ENCODE results near the gene CAMK2A. TPM values are rescaled to one million over a fixed set of nuclear protein-coding genes. Genes with fewer than 3 reads are reported as not detected.

CAMK2A gene
- total RNA-seq, 2 donors from 2014 or later, result 0.50 to 1.0 TPM

DNA sequence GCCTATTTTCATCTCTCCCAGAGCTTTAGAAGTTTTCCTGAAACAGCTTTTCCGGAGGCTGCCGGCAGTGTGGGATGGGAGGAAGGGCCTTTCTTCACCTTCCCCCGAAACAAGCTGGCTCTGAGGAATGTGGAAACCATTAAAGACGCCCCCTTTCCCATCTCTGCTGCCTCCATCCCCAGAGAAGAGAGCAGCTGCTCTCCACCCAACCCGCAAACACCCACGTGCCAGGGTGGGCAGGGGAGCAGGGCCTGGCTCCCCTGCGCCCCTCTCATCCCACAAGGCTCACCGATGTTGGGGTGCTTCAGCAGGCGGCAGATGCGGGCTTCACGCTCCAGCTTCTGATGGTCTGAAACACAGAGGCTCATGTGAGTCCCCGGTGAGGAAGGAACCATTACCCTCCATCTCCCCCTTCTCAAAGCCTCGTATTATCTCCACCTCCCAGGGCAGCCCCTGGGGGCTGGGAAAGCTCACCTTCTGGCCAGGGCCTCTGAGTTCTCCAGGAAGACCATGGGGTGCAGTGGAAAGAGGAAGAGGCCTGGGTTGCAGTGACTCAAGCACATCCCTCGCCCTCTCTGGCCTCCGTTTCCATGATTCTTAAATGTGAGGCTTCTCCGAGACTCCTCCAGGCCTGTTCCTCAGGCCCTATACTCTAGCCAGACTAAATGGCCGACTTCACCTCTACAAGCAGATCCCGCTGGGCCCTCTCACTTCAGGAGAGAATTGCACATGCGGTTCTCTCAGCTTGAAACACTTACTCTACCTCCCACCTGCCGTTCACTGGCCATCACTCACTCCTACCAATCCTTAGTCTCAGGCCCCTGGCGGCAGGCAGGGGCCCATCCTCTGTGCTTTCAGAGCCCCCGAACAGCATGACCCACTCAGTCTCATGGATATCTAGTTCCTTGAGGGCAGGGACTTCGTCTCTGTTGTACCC lies 24.6 kb downstream of the CAMK2A start:
- TF ChIP-seq POLR2A (IDR thresholded peaks at IDR 0.05) (no peak), POLR2AphosphoS5 (IDR thresholded peaks at IDR 0.05) (no peak)
- TF ChIP-seq, protein P1, sequence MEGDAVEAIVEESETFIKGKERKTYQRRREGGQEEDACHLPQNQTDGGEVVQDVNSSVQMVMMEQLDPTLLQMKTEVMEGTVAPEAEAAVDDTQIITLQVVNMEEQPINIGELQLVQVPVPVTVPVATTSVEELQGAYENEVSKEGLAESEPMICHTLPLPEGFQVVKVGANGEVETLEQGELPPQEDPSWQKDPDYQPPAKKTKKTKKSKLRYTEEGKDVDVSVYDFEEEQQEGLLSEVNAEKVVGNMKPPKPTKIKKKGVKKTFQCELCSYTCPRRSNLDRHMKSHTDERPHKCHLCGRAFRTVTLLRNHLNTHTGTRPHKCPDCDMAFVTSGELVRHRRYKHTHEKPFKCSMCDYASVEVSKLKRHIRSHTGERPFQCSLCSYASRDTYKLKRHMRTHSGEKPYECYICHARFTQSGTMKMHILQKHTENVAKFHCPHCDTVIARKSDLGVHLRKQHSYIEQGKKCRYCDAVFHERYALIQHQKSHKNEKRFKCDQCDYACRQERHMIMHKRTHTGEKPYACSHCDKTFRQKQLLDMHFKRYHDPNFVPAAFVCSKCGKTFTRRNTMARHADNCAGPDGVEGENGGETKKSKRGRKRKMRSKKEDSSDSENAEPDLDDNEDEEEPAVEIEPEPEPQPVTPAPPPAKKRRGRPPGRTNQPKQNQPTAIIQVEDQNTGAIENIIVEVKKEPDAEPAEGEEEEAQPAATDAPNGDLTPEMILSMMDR (IDR thresholded peaks at IDR 0.05), result no peak
- Histone ChIP-seq H3K9me3 (no peaks in the 10 kb centered on the region), H3K36me3 (no peaks in the 10 kb centered on the region), H3K27ac (no peak overlapping the region), H3K4me3 (no peak overlapping the region), H3K27me3 (replicated peaks; ENCODE audit: insufficient read depth) (no peaks in the 10 kb centered on the region), H3K4me1 (replicated peaks) (no peaks in the 10 kb centered on the region)
- 90% methylated on average over 23 of the region's 23 CpGs for WGBS
- DNase-seq (ENCODE audit: low spot score), result no peak
- intact Hi-C loops (cut with DNase I), result no loop called here

GRCh38 chr5:150263801-150264621 lies 25.6 kb downstream of the CAMK2A start:
- Histone ChIP-seq H3K4me3 (no peak overlapping the region), H3K27ac (no peak overlapping the region), H3K4me1 (replicated peaks) (no peaks in the 10 kb centered on the region), H3K27me3 (replicated peaks; ENCODE audit: insufficient read depth) (no peaks in the 10 kb centered on the region), H3K9me3 (no peaks in the 10 kb centered on the region), H3K36me3 (no peaks in the 10 kb centered on the region)
- DNase-seq (ENCODE audit: low spot score), result peak; percentile 71
- intact Hi-C loops (cut with DNase I), result no loop called here
- TF ChIP-seq POLR2AphosphoS5 (IDR thresholded peaks at IDR 0.05) (peak; percentile 25), POLR2A (IDR thresholded peaks at IDR 0.05) (no peak)
- 46% methylated on average over 11 of the region's 11 CpGs for WGBS

GRCh38 chr5:150263375-150263775 lies 26.2 kb downstream of the CAMK2A start:
- H3K27me3 ChIP-seq (replicated peaks; ENCODE audit: insufficient read depth), result no peaks in the 10 kb centered on the region
- H3K9me3 ChIP-seq, result no peaks in the 10 kb centered on the region
- H3K4me1 ChIP-seq (replicated peaks), result no peaks in the 10 kb centered on the region
- intact Hi-C loops (cut with DNase I), result no loop called here
- H3K36me3 ChIP-seq, result no peaks in the 10 kb centered on the region
- TF ChIP-seq, protein P1 (IDR thresholded peaks at IDR 0.05), result no peak
- TF ChIP-seq POLR2AphosphoS5 (IDR thresholded peaks at IDR 0.05) (no peak), POLR2A (IDR thresholded peaks at IDR 0.05) (no peak)
- no peak for DNase-seq (ENCODE audit: low spot score)
- WGBS, result 77% methylated on average over 5 of the region's 5 CpGs
- H3K27ac ChIP-seq, result no peak overlapping the region
- no peak overlapping the region for H3K4me3 ChIP-seq

- H3K4me3 ChIP-seq, result no peak overlapping the region
- DNase-seq (ENCODE audit: low spot score), result no peak
- WGBS, result 93% methylated on average over 7 of the region's 7 CpGs
- H3K4me1 ChIP-seq (replicated peaks), result no peaks in the 10 kb centered on the region
- H3K27me3 ChIP-seq (replicated peaks; ENCODE audit: insufficient read depth), result no peaks in the 10 kb centered on the region
- no peak overlapping the region for H3K27ac ChIP-seq
- intact Hi-C loops (cut with DNase I), result no loop called here
- H3K36me3 ChIP-seq, result no peaks in the 10 kb centered on the region
- H3K9me3 ChIP-seq, result no peaks in the 10 kb centered on the region
- TF ChIP-seq POLR2A (IDR thresholded peaks at IDR 0.05), result no peak
- TF ChIP-seq, protein P1 (IDR thresholded peaks at IDR 0.05), result no peak
- TF ChIP-seq POLR2AphosphoS5 (IDR thresholded peaks at IDR 0.05), result no peak
Measured at GRCh38 chr5:150262502-150262901, 27.1 kb downstream of the CAMK2A start.

GRCh38 chr5:150261231-150261630 lies 28.3 kb downstream of the CAMK2A start:
- H3K9me3 ChIP-seq, result no peaks in the 10 kb centered on the region
- intact Hi-C loops (cut with DNase I), result no loop called here
- TF ChIP-seq, protein P1 (IDR thresholded peaks at IDR 0.05), result no peak
- TF ChIP-seq POLR2AphosphoS5 (IDR thresholded peaks at IDR 0.05), result no peak
- no peak for TF ChIP-seq POLR2A (IDR thresholded peaks at IDR 0.05)
- DNase-seq (ENCODE audit: low spot score), result no peak
- H3K4me3 ChIP-seq, result no peak overlapping the region
- no peaks in the 10 kb centered on the region for H3K4me1 ChIP-seq (replicated peaks)
- H3K27ac ChIP-seq, result no peak overlapping the region
- no peaks in the 10 kb centered on the region for H3K36me3 ChIP-seq
- no peaks in the 10 kb centered on the region for H3K27me3 ChIP-seq (replicated peaks; ENCODE audit: insufficient read depth)
- WGBS, result 74% methylated on average over 8 of the region's 8 CpGs
